IPS-18a (cell line): ENCODE results near the gene GRM1.

Experiments
- H3K27ac ChIP-seq: one replicate; pipeline ENCODE4 v1.5.1; 2013; ENCODE audit warnings: low read length
- H3K27me3 ChIP-seq: one replicate; pipeline ENCODE4 v1.6.1; 2013; ENCODE audit warnings: mild to moderate bottlenecking, low read length; ENCODE audit not compliant: control insufficient read depth, insufficient read depth
- H3K36me3 ChIP-seq: one replicate; pipeline ENCODE4 v1.6.1; 2013; ENCODE audit warnings: low read depth, low read length; ENCODE audit not compliant: control insufficient read depth
- H3K4me1 ChIP-seq: one replicate; pipeline ENCODE4 v1.6.1; 2013; ENCODE audit warnings: low read depth, low read length; ENCODE audit not compliant: control insufficient read depth
- H3K4me3 ChIP-seq: one replicate; pipeline ENCODE4 v1.5.1; 2013; ENCODE audit warnings: low read length
- H3K9ac ChIP-seq: one replicate; pipeline ENCODE4 v1.6.1; 2013; ENCODE audit warnings: mild to moderate bottlenecking, low read length, moderate library complexity
- H3K9me3 ChIP-seq: one replicate; pipeline ENCODE4 v1.6.1; 2013; ENCODE audit warnings: low read depth, low read length; ENCODE audit not compliant: control insufficient read depth

GRM1 gene

DNA sequence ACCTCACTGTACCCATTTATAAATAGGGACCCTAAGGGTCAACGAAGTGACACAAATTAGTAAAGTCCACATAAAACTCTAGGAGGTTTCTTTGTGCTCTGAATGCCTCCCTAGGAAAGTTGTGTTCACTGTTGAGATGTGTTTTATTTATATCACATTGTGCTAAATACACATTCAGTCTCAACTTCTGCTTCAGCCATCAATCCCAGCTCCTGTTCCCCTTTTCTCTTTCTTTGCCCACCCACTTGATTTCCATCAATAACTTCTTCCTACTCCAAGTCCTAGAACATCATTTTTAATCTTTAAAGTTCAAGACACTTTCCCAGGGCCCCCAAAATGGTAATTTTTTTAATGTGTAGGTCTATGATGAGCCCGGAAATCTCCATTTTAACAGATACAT lies 306.5 kb downstream of the GRM1 start:
- Histone ChIP-seq H3K4me1 (peaks cover 4% of the 10 kb centered on the region), H3K27me3 (no peaks in the 10 kb centered on the region), H3K4me3 (no peak overlapping the region), H3K9ac (no peak overlapping the region), H3K9me3 (no peaks in the 10 kb centered on the region), H3K36me3 (no peaks in the 10 kb centered on the region), H3K27ac (no peak overlapping the region)

DNA sequence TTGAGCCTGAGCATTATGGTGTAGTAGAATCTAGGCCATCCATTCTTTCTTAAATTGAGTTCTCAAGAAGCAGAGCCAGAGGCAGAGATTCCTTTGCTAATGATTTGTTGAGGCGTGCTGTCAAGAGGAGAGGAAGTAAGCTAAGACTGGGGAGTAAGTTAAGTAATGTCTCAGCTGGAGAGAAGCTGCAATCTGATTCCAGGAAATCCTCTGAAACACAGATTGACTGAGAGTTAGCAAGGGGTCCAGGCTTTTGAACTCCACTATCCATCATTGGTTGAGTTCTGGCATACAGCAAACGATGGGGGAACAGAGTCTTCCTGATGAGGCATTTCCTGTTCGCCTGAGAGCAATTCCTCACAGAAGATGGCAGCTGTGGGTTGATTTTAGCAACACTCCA lies 307.3 kb downstream of the GRM1 start:
- Histone ChIP-seq H3K27ac (no peak overlapping the region), H3K9me3 (no peaks in the 10 kb centered on the region), H3K4me3 (no peak overlapping the region), H3K36me3 (no peaks in the 10 kb centered on the region), H3K4me1 (peaks cover 4% of the 10 kb centered on the region), H3K27me3 (no peaks in the 10 kb centered on the region), H3K9ac (no peak overlapping the region)

DNA sequence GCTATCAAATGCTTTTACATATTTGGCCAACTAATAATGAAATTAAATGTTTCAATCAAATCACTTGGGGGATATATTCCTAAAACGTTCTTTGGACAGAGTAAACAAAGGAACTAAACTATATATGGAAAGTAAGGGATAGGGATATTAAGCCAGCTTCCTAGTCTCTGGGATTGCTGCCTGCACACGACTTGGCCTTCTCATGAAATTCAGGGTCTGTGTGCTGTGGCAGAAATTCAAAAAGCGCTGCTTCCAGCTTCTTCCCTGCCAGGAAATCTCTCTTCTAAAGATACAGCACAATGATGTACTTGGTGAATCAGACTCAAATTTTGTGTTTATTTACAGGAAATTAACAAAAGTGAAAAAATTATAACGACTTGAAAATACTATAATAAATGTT lies 308.5 kb downstream of the GRM1 start:
- Histone ChIP-seq H3K4me3 (no peak overlapping the region), H3K27me3 (no peaks in the 10 kb centered on the region), H3K4me1 (peaks cover 4% of the 10 kb centered on the region), H3K9me3 (no peaks in the 10 kb centered on the region), H3K36me3 (no peaks in the 10 kb centered on the region), H3K9ac (no peak overlapping the region), H3K27ac (no peak overlapping the region)

DNA sequence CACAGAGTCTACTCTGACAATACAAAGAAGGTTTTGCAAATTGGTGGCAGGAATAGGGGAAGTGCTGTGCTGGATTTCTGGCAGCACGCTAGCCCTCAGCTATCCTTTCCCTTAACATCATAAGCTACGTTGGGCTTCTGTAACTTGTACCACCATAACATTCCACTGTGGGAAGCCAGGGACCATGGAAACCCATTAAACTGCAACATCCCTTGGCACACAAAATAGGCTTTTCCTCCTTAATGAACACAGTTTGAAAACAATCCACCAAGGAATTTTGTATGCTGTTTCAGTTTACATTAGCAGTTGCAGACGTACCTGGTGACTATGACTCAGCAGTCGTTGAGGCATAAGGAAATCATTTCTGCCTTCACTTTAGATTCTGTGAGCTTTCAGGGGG lies 310.9 kb downstream of the GRM1 start:
- no peaks in the 10 kb centered on the region for H3K27me3 ChIP-seq
- H3K9me3 ChIP-seq, result no peaks in the 10 kb centered on the region
- no peaks in the 10 kb centered on the region for H3K36me3 ChIP-seq
- H3K27ac ChIP-seq, result no peak overlapping the region
- H3K4me3 ChIP-seq, result no peak overlapping the region
- H3K9ac ChIP-seq, result no peak overlapping the region
- H3K4me1 ChIP-seq, result peaks cover 4% of the 10 kb centered on the region

DNA sequence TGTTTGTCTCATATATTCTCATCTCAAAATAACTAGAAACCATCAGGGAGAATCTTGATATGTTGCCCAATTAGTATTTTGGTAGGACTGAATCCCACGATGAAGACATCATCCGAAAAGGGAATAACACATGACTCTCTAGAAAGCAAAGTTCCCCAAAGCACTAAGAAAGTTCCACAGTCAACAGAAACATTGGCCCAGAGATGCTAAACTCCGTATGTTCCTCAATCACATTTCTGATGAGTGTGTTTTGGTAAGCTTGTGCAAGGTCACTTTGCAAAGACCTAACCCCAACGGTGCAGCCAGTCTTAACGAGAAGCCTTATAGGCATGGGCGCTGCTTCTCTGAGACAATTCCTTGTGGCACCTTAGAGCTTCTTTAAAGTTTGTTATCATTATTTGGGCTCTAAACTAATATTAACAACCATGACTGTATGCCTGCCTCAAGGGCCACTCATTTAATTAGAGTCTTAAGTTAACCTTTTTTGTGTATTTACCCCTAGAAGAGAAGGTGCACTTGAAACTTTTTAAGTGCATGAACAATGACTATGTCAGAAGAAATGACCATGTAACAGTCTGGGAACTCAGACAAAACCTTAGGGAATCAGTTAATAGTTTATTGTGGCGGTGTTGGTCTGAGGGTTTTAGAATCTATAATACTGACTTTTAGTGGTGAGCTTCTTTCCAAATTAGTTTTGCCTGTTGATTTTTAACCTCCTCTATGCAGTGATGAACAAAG lies 312.8 kb downstream of the GRM1 start:
- Histone ChIP-seq H3K27me3 (no peaks in the 10 kb centered on the region), H3K9me3 (no peaks in the 10 kb centered on the region), H3K9ac (no peak overlapping the region), H3K27ac (no peak overlapping the region), H3K36me3 (no peaks in the 10 kb centered on the region), H3K4me3 (no peak overlapping the region), H3K4me1 (peaks cover 9% of the 10 kb centered on the region)

DNA sequence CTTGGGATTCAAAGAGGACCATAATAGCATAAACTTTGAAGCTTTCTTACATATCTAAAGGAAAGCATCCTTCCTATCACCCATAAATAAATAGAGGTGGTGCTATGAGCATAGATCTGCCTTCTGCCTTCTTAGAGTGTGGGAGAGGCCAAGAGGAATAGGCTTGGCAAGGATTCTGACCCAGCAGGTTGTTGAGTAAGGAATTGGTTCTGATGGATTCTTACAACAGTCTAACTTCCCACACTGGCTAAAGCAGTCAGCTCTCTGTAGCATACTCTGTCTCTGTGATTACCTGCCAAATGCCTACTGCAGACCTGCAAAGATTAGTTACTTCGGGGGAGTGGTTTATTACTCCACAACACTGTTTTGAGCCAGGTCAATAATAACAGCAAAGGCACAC lies 316.7 kb downstream of the GRM1 start:
- Histone ChIP-seq H3K27me3 (no peaks in the 10 kb centered on the region), H3K9me3 (no peaks in the 10 kb centered on the region), H3K4me3 (no peak overlapping the region), H3K27ac (no peak overlapping the region), H3K4me1 (peaks cover 6% of the 10 kb centered on the region), H3K36me3 (no peaks in the 10 kb centered on the region), H3K9ac (no peak overlapping the region)

DNA sequence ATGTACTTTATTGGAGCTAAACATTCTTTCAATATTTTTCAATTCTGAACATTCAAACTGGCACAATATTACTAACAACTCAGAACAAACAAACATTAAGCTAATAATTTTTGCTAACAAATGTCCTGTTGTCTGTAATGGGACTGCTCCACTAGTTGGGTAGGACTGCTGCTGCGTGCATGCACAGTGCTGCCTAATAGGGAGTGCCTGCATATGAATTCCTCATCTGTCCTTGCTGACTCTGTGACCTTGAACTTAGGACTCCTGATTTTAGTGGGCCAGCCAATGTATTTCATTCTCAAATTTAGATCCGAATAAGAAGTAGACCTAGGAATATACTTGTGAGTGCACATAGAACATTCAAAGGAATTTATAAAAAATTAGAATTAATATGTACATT lies 318.2 kb downstream of the GRM1 start:
- H3K36me3 ChIP-seq, result no peaks in the 10 kb centered on the region

DNA sequence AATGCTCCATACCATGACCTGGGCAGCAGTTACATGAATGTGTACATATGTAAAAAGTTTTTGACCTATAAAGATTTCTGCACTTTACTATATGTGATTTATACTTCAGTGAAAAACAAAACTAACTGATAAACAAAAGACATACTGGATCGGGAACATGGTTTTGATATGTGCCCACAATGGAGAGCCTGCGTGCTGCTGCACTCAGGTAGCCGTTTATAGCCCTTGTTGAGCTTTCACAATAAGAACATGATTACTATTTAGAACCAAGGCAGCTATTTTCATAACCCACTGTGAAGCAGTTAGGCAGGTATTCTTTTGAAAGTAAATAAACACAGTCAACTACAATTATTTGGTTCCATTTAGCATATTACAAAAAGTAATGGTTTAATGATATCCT lies 318.8 kb downstream of the GRM1 start:
- Histone ChIP-seq H3K27me3 (no peaks in the 10 kb centered on the region), H3K4me3 (no peak overlapping the region), H3K9ac (no peak overlapping the region), H3K36me3 (no peaks in the 10 kb centered on the region), H3K27ac (no peak overlapping the region), H3K4me1 (peaks cover 17% of the 10 kb centered on the region), H3K9me3 (no peaks in the 10 kb centered on the region)

More for the DNA sequence above, 318.2 kb downstream of the GRM1 start:
- Histone ChIP-seq H3K4me1 (peaks cover 17% of the 10 kb centered on the region), H3K4me3 (no peak overlapping the region), H3K9me3 (no peaks in the 10 kb centered on the region), H3K27me3 (no peaks in the 10 kb centered on the region), H3K9ac (no peak overlapping the region), H3K27ac (no peak overlapping the region)

DNA sequence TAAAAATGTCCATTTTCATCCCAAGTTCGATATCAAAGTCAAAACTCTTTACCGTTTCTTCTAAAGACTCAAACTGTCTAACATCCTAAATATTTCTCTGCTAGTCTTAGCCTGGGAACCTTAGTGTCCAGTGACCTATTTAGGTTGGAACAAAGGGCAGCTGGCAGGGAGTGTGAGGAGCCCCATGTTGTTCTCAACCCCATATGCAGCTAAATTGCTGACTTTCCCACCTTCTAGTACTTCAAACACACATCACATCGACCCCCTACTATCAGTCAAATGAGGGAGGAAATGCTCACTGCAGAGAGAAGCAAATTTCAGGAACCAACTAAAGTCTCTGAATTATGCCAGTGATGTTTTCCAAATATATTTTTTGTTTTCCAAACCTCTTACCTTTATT lies 322.2 kb downstream of the GRM1 start:
- Histone ChIP-seq H3K9me3 (no peaks in the 10 kb centered on the region), H3K27me3 (no peaks in the 10 kb centered on the region), H3K36me3 (no peaks in the 10 kb centered on the region), H3K4me3 (no peak overlapping the region), H3K27ac (no peak overlapping the region), H3K9ac (no peak overlapping the region), H3K4me1 (peaks cover 24% of the 10 kb centered on the region)

DNA sequence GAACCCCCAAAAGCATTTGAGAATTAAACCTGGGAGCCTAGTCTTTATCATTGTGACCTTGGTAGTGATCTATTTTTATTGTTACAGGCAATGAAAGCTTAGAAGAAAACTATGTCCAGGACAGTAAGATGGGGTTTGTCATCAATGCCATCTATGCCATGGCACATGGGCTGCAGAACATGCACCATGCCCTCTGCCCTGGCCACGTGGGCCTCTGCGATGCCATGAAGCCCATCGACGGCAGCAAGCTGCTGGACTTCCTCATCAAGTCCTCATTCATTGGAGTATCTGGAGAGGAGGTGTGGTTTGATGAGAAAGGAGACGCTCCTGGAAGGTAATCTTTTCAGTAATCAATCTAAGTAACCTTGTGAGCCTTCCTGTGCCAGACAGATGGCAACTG lies 323.3 kb downstream of the GRM1 start:
- H3K27me3 ChIP-seq, result no peaks in the 10 kb centered on the region
- H3K9ac ChIP-seq, result no peak overlapping the region
- H3K4me3 ChIP-seq, result no peak overlapping the region
- H3K27ac ChIP-seq, result no peak overlapping the region
- H3K9me3 ChIP-seq, result no peaks in the 10 kb centered on the region
- H3K36me3 ChIP-seq, result no peaks in the 10 kb centered on the region
- H3K4me1 ChIP-seq, result peaks cover 31% of the 10 kb centered on the region

DNA sequence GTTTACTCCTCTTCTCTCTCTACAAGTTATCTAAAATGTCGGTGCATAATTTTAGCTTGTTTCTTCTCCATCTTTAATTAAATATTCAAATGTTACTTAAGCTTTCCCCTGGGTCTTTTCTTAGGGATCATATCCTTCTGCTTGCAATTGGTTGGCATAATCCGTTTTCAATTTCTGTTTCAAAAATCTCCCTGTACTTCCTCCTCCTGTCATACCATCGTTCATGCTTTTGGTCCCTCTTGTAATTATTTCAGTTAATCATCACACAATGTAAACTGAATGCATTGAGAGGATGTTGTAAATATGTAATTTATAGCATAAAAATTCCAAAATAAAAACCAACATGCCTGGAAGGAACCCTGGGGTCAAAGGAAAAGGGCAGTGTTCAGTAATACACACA lies 325.6 kb downstream of the GRM1 start:
- Histone ChIP-seq H3K4me3 (no peak overlapping the region), H3K27me3 (no peaks in the 10 kb centered on the region), H3K9ac (no peak overlapping the region), H3K36me3 (no peaks in the 10 kb centered on the region), H3K9me3 (no peaks in the 10 kb centered on the region), H3K27ac (no peak overlapping the region), H3K4me1 (peaks cover 37% of the 10 kb centered on the region)

DNA sequence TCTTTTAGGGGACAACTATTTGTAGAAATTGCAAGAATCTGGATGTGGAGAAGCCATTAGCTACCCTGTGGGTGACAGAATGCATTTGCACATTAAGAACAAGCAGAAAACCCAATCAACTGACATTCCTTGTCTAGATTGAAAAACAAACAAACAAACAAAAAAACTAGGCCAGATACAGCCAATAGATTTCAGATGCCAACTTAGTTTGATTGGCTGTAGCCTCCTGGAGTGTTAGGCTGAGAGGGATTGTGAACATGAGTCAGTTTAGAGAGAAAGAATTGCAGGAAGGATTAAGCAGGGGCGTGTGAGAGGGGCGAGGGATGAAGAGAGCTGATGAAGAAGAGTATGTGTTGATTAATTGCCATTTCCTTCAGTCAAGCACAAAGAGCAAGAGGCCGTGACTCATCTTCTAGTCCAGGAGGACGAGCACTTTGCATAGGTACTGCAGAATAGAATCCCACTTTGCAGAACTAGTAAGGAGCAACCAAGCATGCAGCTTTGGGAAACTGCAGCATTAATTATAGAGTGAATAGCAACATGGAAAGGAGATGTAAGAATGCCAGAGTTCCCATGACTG lies 326.7 kb downstream of the GRM1 start:
- H3K4me1 ChIP-seq, result peaks cover 36% of the 10 kb centered on the region
- no peak overlapping the region for H3K9ac ChIP-seq
- no peak overlapping the region for H3K4me3 ChIP-seq
- no peaks in the 10 kb centered on the region for H3K9me3 ChIP-seq
- H3K27ac ChIP-seq, result no peak overlapping the region
- H3K27me3 ChIP-seq, result no peaks in the 10 kb centered on the region
- H3K36me3 ChIP-seq, result no peaks in the 10 kb centered on the region
